Measurements from ENCODE around the gene CKB. TPM values are rescaled to one million over a fixed set of nuclear protein-coding genes. Genes with fewer than 3 reads are reported as not detected.

The CKB gene
- total RNA-seq, 6 experiments from 2014 or later, result 3.6 to 57.1 (median 6.7) TPM

GRCh38 chr14:103538291-103539055 is 15.8 kb upstream of the CKB start:
- TF ChIP-seq POLR2A (IDR thresholded peaks at IDR 0.05), result no peak
- TF ChIP-seq CTCF (IDR thresholded peaks at IDR 0.05), result no peak
- Histone ChIP-seq H3K27ac (no peak overlapping the region), H3K36me3 (no peaks in the 10 kb centered on the region), H3K9me3 (no peaks in the 10 kb centered on the region), H3K4me3 (no peak overlapping the region), H3K27me3 (no peaks in the 10 kb centered on the region), H3K4me1 (no peaks in the 10 kb centered on the region)
- intact Hi-C loops (cut with DNase I), result no loop called here
- DNase-seq (no peak), ATAC-seq (peak in 2 of 4 donors; percentile 2 to 5)
- WGBS (ENCODE audit: insufficient coverage, low coverage, low lambda C conversion rate, missing lambda C conversion rate), result 9% methylated on average over 5 of the region's 30 CpGs

GRCh38 chr14:103537175-103537990 is 14.8 kb upstream of the CKB start:
- Histone ChIP-seq H3K36me3 (no peaks in the 10 kb centered on the region), H3K4me3 (no peak overlapping the region), H3K27ac (no peak overlapping the region), H3K4me1 (no peaks in the 10 kb centered on the region), H3K9me3 (no peaks in the 10 kb centered on the region), H3K27me3 (no peaks in the 10 kb centered on the region)
- intact Hi-C loops (cut with DNase I), result no loop called here
- ATAC-seq, result peak in 1 of 4 donors; percentile 4
- 40% methylated on average over 1 of the region's 18 CpGs for WGBS (ENCODE audit: insufficient coverage, low coverage, low lambda C conversion rate, missing lambda C conversion rate)
- no peak for DNase-seq
- TF ChIP-seq CTCF (IDR thresholded peaks at IDR 0.05) (no peak), POLR2A (IDR thresholded peaks at IDR 0.05) (no peak)

GRCh38 chr14:103536693-103537092 is 14.1 kb upstream of the CKB start:
- Histone ChIP-seq H3K9me3 (no peaks in the 10 kb centered on the region), H3K36me3 (no peaks in the 10 kb centered on the region), H3K27me3 (no peaks in the 10 kb centered on the region), H3K4me3 (no peak overlapping the region), H3K4me1 (no peaks in the 10 kb centered on the region), H3K27ac (no peak overlapping the region)
- WGBS (ENCODE audit: insufficient coverage, low coverage, low lambda C conversion rate, missing lambda C conversion rate), result 40% methylated on average over 2 of the region's 9 CpGs
- DNase-seq, result no peak
- intact Hi-C loops (cut with DNase I), result no loop called here
- no peak for ATAC-seq
- no peak for TF ChIP-seq CTCF (IDR thresholded peaks at IDR 0.05)
- TF ChIP-seq POLR2A (IDR thresholded peaks at IDR 0.05), result no peak

- TF ChIP-seq CTCF (IDR thresholded peaks at IDR 0.05) (no peak), POLR2A (IDR thresholded peaks at IDR 0.05) (no peak)
- no peak overlapping the region for H3K27ac ChIP-seq
- intact Hi-C loops (cut with DNase I), result no loop called here
- no CpG with 5 or more reads among the region's 11 CpGs for WGBS (ENCODE audit: insufficient coverage, low coverage, low lambda C conversion rate, missing lambda C conversion rate)
- DNase-seq (no peak), ATAC-seq (no peak)
- H3K9me3 ChIP-seq, result no peaks in the 10 kb centered on the region
- H3K27me3 ChIP-seq, result no peaks in the 10 kb centered on the region
- H3K36me3 ChIP-seq, result no peaks in the 10 kb centered on the region
- H3K4me3 ChIP-seq, result no peak overlapping the region
- no peaks in the 10 kb centered on the region for H3K4me1 ChIP-seq
These were observed 13.4 kb upstream of the CKB start for GRCh38 chr14:103535891-103536565.
